ENCODE results near the gene LMTK2.

Gene LMTK2

GRCh38 chr7:98252425-98253054 lies 145.9 kb downstream of the LMTK2 start:
- in situ Hi-C loops (cut with HindIII; ENCODE audit: low pct_unique_long_range_greater_than_20kb, low sequenced_read_pairs) = no loop called here
- TF ChIP-seq JUND (IDR thresholded peaks at IDR 0.05; ENCODE audit: low read depth) = no peak
- DNase-seq (ENCODE audit: low read depth in 1 of 2, low spot score in 1 of 2) = no peak

- no peak for TF ChIP-seq JUND (IDR thresholded peaks at IDR 0.05; ENCODE audit: low read depth)
- DNase-seq (ENCODE audit: low read depth in 1 of 2, low spot score in 1 of 2) = no peak
- in situ Hi-C loops (cut with HindIII; ENCODE audit: low pct_unique_long_range_greater_than_20kb, low sequenced_read_pairs) = no loop called here
These were observed 147.9 kb downstream of the LMTK2 start for GRCh38 chr7:98254516-98254915.

GRCh38 chr7:98254951-98255610 lies 148.4 kb downstream of the LMTK2 start:
- in situ Hi-C loops (cut with HindIII; ENCODE audit: low pct_unique_long_range_greater_than_20kb, low sequenced_read_pairs) = no loop called here
- no peak for TF ChIP-seq JUND (IDR thresholded peaks at IDR 0.05; ENCODE audit: low read depth)
- DNase-seq (ENCODE audit: low read depth in 1 of 2, low spot score in 1 of 2) = no peak

GRCh38 chr7:98256431-98256830 lies 149.8 kb downstream of the LMTK2 start:
- TF ChIP-seq JUND (IDR thresholded peaks at IDR 0.05; ENCODE audit: low read depth) = no peak
- in situ Hi-C loops (cut with HindIII; ENCODE audit: low pct_unique_long_range_greater_than_20kb, low sequenced_read_pairs) = no loop called here
- DNase-seq (ENCODE audit: low read depth in 1 of 2, low spot score in 1 of 2) = no peak

- DNase-seq (ENCODE audit: low read depth in 1 of 2, low spot score in 1 of 2) = no peak
- in situ Hi-C loops (cut with HindIII; ENCODE audit: low pct_unique_long_range_greater_than_20kb, low sequenced_read_pairs) = no loop called here
- no peak for TF ChIP-seq JUND (IDR thresholded peaks at IDR 0.05; ENCODE audit: low read depth)
These were observed 151.0 kb downstream of the LMTK2 start for GRCh38 chr7:98257701-98258100.

Measured in T47D (cell line).